ENCODE results near the gene GPX7.

GPX7 gene

GRCh38 chr1:52569449-52570210 is 32.5 kb upstream of the GPX7 start:
- Histone ChIP-seq H3K4me3 (ENCODE audit: low read depth in 1 of 2, low read length in 2 of 2) (no peak overlapping the region), H3K79me2 (ENCODE audit: insufficient read depth, low read length) (no peaks in the 10 kb centered on the region), H3K36me3 (ENCODE audit: insufficient read depth, low read length) (no peaks in the 10 kb centered on the region), H2AFZ (ENCODE audit: low read depth, low read length) (no peak overlapping the region), H3K9me3 (ENCODE audit: insufficient read depth, low read length, severe bottlenecking) (no peaks in the 10 kb centered on the region), H3K27ac (ENCODE audit: low read length) (no peak overlapping the region), H3K9ac (ENCODE audit: low read depth, low read length) (no peak overlapping the region), H3K4me1 (ENCODE audit: insufficient read depth, low read length) (no peaks in the 10 kb centered on the region), H3K4me2 (ENCODE audit: insufficient read depth, low read length) (no peak overlapping the region), H3K27me3 (ENCODE audit: insufficient read depth, low read length, poor library complexity) (no peaks in the 10 kb centered on the region), H4K20me1 (ENCODE audit: insufficient read depth, low read length) (no peaks in the 10 kb centered on the region)
- DNase-seq (no peak), ATAC-seq (ENCODE audit: insufficient read depth, low read depth) (no peak)
- TF ChIP-seq CTCF (IDR thresholded peaks at IDR 0.05; ENCODE audit: borderline replicate concordance, extremely low read depth, low read length, poor library complexity, severe bottlenecking) (no peak), EZH2 (IDR thresholded peaks at IDR 0.05; ENCODE audit: borderline replicate concordance, low read depth, low read length, severe bottlenecking) (no peak)

GRCh38 chr1:52571783-52572182 is 30.4 kb upstream of the GPX7 start:
- H2AFZ ChIP-seq (ENCODE audit: low read depth, low read length): no peak overlapping the region
- H3K9me3 ChIP-seq (ENCODE audit: insufficient read depth, low read length, severe bottlenecking): no peaks in the 10 kb centered on the region
- no peak for ATAC-seq (ENCODE audit: insufficient read depth, low read depth)
- H3K27me3 ChIP-seq (ENCODE audit: insufficient read depth, low read length, poor library complexity): no peaks in the 10 kb centered on the region
- no peak overlapping the region for H3K4me3 ChIP-seq (ENCODE audit: low read depth in 1 of 2, low read length in 2 of 2)
- no peaks in the 10 kb centered on the region for H3K36me3 ChIP-seq (ENCODE audit: insufficient read depth, low read length)
- no peak overlapping the region for H3K27ac ChIP-seq (ENCODE audit: low read length)
- TF ChIP-seq EZH2 (IDR thresholded peaks at IDR 0.05; ENCODE audit: borderline replicate concordance, low read depth, low read length, severe bottlenecking): no peak
- no peak for TF ChIP-seq CTCF (IDR thresholded peaks at IDR 0.05; ENCODE audit: borderline replicate concordance, extremely low read depth, low read length, poor library complexity, severe bottlenecking)
- no peaks in the 10 kb centered on the region for H4K20me1 ChIP-seq (ENCODE audit: insufficient read depth, low read length)
- H3K4me2 ChIP-seq (ENCODE audit: insufficient read depth, low read length): no peak overlapping the region
- H3K79me2 ChIP-seq (ENCODE audit: insufficient read depth, low read length): no peaks in the 10 kb centered on the region
- H3K9ac ChIP-seq (ENCODE audit: low read depth, low read length): no peak overlapping the region
- DNase-seq: no peak
- H3K4me1 ChIP-seq (ENCODE audit: insufficient read depth, low read length): no peaks in the 10 kb centered on the region

DNA sequence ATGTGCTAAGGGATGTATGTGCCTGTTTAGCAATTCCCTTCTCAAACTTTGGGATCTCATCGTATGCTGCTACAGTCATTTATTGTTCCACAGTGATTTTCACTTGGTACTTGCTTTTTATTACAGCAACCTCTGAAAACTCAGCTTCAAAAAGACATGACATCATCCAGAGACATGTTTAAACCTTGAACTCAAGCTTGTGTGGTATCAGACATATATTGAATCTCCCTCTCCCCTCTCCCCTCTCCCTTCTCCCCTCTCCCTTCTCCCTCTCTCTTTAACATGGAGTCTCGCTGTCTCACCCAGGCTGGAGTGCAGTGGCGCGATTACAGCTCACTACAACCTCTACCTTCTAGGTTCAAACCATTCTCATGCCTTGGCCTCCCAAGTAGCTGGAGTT is 29.8 kb upstream of the GPX7 start:
- Histone ChIP-seq H3K36me3 (ENCODE audit: insufficient read depth, low read length) (no peaks in the 10 kb centered on the region), H3K79me2 (ENCODE audit: insufficient read depth, low read length) (no peaks in the 10 kb centered on the region), H3K4me3 (ENCODE audit: low read depth in 1 of 2, low read length in 2 of 2) (no peak overlapping the region), H2AFZ (ENCODE audit: low read depth, low read length) (no peak overlapping the region), H3K27ac (ENCODE audit: low read length) (no peak overlapping the region), H3K27me3 (ENCODE audit: insufficient read depth, low read length, poor library complexity) (no peaks in the 10 kb centered on the region), H3K9ac (ENCODE audit: low read depth, low read length) (no peak overlapping the region), H4K20me1 (ENCODE audit: insufficient read depth, low read length) (no peaks in the 10 kb centered on the region), H3K4me2 (ENCODE audit: insufficient read depth, low read length) (no peak overlapping the region), H3K4me1 (ENCODE audit: insufficient read depth, low read length) (no peaks in the 10 kb centered on the region), H3K9me3 (ENCODE audit: insufficient read depth, low read length, severe bottlenecking) (no peaks in the 10 kb centered on the region)
- ATAC-seq (ENCODE audit: insufficient read depth, low read depth) (no peak), DNase-seq (no peak)
- TF ChIP-seq CTCF (IDR thresholded peaks at IDR 0.05; ENCODE audit: borderline replicate concordance, extremely low read depth, low read length, poor library complexity, severe bottlenecking) (no peak), EZH2 (IDR thresholded peaks at IDR 0.05; ENCODE audit: borderline replicate concordance, low read depth, low read length, severe bottlenecking) (no peak)
